OCI-LY7 (cell line): ENCODE measurements around the gene SLC8A1.

Source experiments
- CTCF ChIP-seq: fragments of 200-600 bp; sonication (generic); conservative IDR thresholded peaks from 2 replicates; pipeline ENCODE4 v1.5.1; 2014; ENCODE audit warnings: mild to moderate bottlenecking, antibody characterized with exemption, low read length, moderate library complexity, mixed read lengths
- EZH2phosphoT487 ChIP-seq: fragments of 200-600 bp; sonication (generic); IDR thresholded peaks from 2 replicates; pipeline ENCODE4 v1.6.1; 2018; ENCODE audit warnings: low read depth, borderline replicate concordance, mild to moderate bottlenecking, mixed run types, antibody characterized with exemption, low read length, moderate library complexity, mixed read lengths

GRCh38 chr2:40401896-40402295 lies 50.0 kb downstream of the SLC8A1 start:
- no peak for TF ChIP-seq CTCF
- TF ChIP-seq EZH2phosphoT487: no peak
